ENCODE data around the gene GPR148.

GPR148 gene

DNA sequence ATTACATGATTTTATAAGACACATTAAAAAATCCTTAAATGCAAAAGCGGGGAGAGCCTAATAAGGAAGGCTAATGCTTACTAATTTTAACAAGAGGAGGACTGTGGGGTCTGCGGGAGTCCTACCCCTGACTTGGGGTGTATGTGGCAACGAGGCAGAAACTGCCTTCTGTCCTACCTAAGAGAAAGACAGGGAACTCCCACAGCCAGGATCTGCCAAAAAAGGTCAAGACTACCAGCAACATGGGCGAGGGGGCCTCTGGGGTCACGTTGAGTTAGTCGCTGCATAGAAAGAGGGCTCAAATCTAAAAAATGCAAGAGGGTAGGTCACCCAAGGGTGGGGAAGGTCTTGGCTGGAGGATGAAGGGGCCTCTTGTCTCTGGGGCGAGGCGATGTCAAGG lies 25.9 kb downstream of the GPR148 start:
- no peak for DNase-seq

DNA sequence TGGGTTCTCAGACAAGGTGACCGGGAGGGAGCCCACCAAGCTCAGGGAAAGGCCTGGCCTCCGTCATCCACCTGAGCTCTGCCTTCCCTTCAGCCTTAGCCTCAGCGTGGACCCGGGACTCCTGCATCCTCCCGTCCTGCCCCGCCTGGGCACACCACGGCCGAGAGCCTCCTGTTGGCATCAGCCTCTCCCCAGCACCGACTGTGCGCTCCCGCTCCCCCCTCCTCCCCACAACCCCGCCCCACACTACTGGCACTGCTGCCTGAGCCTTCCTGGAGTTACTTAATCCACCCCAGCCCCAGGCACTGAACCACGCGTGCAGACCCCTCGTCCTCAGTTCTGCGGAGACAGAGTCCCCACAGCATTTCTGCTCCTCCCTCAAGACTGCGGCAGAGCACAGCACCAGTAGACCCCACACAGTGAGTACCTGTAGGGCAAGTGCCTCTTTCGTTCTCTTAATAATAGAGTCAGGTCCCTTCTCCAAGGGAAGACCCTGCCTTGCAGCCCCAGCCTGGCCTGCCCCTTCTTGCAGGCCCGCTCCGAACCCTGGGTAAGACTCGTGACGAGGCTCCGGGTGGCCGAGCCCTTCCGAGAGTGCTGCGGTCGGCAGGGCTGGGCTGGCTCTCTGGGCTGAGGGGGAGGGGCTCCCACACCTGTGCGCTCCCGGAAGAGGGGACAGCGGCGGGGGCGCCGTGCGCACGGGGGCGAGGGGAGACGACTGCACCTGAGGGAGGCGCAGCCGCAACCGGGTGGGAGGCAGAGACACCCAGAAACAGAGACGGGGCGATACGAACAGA lies 26.6 kb downstream of the GPR148 start, which contains the start of gene AMER3:
Gene AMER3 (plus strand): TSS at position 285 of the 797 bp plus-strand sequence. CDS start 6,533 bp downstream, outside the sequence.
- no peak for DNase-seq

DNA sequence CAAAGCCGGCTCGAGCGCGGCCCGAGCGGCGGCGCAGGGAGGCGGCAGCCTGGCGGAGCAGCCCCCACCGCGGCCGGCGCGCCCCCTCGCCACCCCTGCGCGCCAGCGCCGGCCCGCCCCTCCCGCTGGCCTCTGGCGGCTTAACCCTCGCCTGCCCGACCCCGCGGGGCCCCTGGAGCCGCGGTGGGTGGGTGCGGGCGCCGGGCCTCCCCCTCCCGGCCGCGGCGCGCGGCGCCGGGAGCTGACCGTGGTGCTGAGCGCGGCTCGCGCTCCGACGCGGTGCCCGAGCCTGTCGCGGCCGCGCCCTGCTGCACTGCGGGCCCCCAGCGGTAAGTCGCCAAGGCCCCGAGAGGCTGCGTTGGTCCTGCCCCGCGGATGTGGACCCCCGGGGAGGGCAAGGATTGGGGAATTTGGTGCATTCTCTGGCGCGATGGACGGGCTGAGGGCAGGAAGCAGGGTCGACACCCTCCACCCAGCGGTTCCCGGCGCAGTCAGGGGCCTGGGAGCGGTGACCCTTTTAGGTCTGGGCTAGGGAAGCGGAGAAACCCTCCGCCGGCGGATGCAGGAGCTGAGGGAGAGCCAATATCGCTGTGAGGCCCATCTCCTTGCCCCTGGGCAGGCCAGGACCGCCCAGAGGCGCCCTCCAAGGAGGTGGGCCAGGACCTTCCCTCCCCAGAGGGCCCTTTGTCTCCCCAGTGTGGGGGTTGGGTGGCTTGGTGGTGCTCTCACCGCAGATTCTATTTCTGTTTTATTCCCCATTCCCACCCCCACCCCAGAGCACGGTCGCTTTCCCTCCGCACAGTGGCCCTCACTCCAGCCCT lies 27.4 kb downstream of the GPR148 start:
- DNase-seq: peak in 1 of 2 experiments; percentile 4

DNA sequence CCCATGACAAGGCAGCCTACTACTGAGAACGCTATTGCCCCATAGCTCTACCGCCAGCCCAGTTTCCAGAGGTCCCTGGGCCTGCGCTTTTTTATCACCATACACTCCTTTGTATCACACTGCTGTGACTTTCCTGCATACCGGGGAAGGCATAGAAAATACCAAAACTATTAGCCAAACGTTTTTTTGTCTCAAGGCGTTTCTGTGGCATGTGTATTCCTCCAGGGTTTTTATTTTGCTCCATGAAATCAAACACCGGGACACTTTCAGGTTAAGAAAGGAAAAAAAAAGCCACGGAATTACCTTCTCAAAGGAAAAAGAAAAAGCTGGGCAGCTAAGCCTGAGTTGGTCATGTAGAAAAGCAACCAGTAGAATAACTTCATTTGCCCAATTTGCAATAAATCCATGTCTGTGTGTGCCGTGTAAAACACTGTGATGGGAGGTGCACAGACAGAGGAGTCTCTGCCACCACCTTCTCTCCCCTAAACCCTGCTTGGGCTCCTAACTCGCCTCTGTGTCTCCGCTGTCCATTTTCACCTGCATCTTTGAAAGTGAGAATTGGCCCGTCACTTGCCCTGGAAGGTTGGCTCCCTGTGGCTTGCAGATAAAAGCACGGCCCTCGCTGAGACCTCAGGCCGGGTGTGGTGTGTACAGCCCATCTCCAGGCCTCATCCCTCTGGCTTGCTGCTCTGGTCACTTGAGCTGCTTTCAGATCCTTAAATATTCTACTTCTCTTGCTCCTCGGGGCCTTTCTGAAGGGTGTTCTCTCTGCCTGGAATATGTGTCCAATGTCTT lies 28.2 kb downstream of the GPR148 start:
- no peak for DNase-seq

DNA sequence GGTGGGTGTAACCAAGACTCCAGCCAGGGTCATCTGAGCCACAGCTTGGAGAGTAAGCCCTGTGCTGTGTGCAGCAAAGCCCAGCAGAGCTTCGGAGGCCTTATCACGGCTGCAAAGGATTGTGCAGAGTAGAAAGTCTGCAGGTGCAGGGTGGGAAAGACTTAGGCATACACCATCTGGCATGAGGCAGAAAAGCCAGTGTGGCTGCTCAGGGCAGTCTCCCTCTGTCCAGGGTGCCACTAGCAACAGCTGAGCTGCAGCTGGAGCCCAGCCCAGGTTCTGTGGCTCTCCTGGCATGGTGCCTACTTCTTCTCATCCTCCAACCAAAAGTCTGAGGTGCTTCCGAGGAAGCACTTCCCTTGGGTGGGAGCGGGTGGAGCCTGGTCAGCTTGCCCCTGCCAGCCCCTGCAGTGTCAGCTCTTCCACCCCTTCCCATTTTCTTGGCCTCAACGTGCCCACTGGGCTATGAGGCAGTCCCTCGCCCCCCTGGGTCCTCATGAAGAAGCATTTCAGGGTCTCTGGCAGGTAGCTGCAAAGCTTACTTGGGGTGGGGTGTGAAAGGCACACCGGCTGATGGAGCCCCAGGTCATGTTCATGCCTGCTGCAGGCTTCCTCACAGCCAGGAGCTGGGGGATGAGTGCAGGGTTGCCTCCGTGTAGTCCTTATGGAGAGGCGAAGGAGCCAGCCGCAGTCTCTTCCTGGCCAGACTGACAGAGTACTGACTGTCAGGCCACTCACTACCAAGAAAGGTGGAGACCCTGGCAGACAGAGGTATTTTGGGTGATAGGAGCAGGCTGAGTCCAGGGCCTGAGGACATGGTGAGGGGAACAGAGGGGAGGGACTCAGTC lies 31.3 kb downstream of the GPR148 start:
- no peak for DNase-seq

DNA sequence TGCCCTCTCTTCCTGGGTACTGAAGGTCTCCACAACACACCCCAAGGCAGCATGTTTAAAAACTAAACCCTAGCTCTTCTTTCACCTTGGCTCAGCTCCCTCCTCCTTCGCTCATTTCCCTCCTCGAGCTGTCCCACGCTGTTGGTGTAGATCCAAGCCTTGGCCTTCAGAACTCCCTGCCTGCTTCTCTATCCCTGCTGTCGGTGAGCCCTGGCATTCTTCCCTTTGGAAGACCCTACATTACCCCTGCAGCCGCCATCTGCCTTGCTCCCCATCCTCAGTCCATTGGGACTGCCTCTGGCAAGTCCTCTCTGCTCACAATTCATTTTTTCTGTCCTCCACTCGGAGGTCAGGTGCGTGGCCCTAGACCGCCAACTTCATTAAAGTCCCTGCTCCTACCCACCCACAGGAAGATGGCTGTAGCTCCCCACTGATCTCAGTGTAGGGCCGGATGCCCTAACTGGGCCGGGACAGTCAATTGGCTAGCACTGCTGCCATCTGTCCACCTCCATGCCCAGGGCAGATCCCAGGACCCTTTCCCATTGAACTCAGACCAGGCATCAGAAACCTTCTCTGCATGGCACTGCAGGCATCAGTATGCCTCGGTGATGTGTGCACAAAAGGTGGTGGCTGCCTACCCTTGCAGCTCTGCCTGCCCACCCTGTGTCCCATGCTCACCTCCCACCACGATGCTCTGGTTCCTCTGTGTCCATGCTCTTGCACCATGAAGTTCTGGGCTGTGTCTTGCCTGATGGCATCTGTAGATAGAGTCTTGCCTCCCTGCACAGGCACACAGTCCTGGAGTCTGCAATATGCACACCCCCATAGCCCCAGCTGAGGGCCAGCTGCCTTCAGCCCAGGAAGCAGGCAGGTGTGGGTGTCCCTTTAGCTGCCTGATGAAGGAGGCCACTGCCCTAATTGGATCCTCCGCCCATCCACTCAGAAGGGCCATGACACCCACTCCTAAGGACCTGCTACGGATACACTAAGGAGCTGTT lies 32.2 kb downstream of the GPR148 start:
- DNase-seq: no peak

DNA sequence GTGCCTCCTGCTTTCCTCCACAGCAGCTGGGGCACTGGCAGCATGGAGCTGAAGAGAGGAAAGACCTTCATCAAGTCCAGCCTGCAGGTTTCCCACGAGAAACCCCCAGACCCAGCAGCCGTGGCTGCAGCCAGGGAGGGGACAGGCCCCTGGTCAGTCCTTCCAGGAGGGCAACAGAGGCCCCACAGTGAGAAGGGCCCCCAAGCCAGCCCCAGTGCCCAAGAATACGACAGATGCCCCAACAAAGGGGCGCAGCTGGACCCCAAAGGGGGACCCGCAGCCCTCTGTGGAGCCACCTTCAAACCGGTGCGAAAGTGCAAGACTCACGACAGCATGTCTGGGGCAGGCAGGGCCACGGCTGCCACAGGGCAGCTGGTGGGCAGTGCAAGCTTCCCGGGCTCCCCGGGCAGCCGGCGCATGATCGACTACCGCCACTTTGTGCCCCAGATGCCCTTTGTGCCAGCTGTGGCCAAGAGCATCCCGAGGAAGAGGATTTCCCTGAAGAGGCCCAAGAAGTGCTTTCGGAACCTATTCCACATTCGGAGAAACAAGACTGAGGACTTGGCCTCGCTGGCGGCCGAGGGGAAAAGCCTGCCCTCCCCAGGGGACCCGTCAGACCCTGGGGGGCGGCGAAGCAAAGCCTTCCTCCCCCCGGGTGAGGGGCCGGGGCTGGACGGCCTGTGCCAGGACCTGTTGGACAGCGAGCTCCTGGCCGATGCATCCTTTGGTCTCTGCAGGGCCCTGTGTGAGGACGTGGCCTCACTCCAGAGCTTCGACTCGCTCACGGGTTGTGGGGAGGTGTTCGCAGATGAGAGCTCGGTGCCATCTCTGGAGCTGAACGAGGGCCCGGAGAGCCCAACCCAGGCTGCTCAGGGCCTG lies 33.4 kb downstream of the GPR148 start:
- DNase-seq: no peak

DNA sequence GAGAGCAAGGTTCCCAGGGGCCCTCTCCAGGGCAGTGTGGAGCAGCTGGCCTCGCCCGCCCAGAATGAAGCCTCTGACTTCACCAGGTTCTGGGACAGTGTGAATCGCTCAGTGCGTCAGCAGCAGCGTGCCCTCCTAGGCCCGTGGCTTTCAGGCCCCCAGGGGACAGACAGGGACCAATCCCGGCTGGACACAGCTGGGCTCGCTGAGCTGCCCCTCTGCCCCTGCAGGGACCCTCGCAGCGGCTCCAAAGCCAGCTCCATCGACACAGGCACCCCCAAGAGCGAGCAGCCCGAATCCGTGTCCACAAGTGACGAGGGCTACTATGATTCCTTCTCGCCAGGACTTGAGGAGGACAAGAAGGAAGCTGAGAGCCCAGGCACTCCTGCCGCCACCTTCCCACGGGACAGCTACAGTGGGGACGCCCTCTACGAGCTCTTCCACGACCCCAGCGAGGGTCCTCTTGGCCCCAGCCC lies 34.1 kb downstream of the GPR148 start:
- DNase-seq: no peak

DNA sequence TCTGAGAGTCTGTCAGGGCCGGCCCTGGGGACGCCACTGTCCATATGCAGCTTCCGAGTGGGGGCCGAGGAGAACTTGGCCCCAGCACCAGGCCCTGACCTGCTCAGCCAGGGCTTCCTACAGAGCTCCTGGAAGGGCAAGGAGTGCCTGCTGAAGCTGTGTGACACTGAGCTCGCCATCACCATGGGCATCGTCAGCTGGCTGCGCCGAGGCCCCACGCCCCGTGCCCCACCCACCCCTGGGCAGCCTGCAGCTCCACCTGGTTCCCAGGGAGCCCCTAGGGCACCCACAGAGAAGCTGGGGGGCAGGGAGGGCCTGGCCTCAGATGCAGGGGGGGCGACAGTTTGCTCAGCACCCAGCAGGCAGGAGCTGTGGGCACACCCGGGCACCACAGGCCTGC lies 34.5 kb downstream of the GPR148 start:
- DNase-seq: no peak

DNA sequence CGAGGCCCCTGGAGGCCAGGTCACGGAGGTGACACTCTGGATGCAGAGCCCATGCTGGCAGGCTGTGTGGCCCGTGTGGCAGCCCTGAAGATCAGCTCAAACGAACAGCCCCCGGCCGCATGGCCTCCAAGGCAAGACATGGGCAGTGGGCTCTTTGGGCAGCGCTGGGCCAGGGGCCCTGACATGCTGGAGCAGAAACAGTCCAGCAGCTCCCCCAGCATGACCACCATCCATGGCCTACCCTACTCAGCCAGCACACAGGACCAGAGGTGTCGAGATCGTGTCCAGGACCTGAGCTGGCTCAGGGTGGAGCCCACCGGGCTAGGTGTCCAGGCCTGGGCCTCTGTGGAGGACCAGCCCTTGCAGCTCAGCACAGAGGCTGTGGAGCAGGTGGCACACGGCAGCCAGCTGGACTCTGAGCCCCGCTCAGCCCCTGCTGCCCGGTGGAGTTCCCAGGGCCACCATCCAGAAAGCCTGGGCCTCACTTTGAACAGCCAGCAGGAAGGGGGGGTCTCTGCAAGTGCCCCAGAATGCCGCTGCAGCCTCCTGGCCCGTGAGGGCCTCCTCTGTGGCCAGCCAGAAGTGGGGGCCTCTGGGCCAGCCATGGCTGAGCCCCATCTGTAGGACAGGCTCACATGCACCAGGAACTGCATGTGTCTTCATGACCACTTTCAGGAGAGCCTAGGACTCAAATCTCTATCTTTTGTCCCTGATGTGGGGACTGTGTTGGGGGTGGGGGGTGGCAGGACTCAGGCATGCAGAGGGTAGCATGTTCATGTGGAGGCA lies 35.4 kb downstream of the GPR148 start:
- no peak for DNase-seq

DNA sequence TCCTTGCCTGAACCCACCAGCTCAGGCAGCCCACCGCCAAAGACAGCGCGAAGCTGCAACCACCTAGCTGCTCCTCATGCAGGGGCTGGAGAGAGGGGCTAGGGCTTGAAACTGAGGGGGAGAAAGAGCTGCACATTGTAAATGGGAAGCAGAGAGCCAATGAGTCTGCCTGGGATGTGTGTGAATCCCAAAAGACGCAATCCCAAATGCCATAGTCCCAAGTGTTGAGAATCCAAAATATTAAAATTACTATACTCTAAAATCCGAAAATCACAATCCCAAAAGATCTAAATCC lies 35.9 kb downstream of the GPR148 start:
- DNase-seq: no peak

DNA sequence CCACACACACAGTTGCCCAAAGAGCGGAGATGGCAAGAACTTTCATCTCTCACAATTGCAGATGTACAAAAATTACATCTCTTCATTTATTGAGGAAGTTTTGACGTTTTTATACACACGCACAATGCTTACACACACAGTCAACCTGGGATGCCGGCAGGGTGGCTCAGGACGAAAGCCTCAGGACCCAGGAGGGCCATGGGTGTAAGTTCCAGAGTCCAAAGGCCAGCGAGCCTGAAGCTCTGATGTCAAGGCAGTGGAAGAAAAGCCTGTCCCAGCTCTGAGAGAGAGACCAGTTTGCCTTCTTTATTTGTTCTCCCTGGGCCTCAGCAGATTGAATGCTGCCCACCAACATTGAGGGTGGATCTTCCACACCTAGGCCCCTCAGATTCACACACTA lies 36.6 kb downstream of the GPR148 start:
- DNase-seq: no peak

DNA sequence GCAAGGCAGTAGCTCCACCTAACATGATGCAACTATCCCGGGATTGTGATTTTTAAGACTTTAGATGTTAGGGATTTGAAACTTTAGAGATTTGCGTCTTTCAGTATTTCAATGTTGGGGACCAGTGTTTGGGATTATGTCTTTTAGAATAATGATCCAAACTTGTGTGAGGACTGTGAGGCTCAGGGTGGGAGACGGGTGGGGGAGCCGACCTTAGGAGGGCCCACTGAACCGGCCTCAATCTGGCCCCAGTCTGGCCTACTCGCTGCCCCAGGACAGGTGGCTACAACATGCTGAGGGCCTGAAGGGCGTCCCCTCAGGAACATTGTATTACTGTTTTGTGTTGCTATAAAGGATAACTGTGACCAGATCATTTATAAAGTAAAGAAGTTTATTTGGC lies 37.2 kb downstream of the GPR148 start:
- no peak for DNase-seq

DNA sequence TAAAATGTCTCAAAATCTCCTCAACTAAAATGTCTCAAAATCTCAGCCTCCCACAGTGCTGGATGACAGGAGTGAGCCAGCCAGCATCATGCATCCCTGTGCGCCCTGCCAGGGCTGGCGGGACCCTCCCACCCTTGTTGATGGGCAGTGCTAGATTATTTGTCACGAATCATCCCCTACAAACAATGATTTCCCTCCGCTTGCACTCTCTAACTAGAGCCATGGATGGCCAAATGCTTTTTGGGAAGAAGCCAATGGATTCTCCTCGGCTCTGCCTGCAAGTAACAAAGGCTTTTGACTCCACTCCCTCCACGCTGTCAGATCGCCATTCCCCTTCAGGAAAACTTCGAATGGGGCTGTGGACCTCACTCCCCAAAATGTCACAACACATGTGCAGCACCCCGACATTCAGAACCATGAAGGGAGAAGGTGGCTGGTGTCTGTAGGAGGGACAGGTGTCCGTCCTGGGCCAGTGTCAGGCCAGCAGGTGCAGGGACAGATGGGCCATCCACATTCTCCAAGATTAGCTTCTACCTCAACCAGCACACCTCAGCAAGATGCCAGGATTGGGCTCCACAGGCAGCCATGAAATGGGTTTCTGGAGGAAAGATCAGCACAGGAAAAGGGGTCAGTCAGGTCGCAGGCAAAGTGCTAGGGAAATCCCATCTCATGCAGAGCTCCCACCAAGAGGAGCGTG lies 38.0 kb downstream of the GPR148 start:
- DNase-seq: no peak

DNA sequence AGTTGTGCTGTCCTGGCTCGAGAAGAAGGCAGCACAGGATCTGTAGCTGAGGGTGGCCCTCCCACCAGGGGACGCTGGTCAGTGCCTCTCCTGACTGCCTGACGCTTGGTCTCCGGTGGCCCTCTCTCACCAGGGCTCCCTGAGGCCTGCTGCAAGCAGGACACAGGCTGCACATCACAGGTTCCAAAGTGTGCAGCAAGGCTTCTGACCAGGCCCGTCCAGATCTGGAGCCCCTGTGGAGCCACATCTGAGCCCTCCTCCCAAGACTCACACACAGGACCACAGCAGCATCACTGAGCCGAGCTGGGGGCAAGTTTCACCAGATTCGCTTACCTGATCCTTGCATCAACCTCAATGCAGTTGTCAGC lies 38.5 kb downstream of the GPR148 start:
- DNase-seq: no peak

DNA sequence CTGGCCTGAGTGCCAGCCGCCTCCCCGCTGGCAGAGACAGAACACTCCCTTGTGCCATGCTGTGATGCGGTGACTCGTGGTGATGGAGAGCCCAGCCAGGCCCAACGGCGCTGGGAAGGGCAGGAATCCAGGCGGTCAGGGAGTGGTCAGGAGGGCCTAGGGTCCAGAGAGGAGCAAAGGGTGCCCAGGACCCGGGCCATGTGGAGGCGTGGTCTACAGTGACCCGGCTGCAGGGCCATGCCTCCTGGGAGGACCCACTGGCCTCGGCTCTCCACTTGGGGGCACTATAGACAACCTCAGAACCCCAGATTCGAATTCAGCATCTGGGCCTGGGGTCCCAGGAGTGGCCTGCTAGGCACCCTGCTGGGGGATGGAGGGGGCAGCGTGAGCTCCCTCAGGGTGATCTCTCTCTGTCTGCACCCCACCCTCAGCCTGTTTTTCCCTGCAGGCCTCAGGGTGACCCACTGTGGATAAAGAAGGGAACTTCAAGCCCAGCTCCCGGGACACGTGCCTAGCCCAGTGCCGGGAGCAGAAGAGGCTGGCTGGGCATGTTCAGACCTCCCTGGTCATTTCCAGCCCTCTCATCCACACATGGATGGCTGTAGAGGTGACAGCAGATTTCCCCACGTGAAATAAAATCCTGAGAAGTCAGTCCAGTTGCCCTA lies 39.5 kb downstream of the GPR148 start:
- DNase-seq: no peak

DNA sequence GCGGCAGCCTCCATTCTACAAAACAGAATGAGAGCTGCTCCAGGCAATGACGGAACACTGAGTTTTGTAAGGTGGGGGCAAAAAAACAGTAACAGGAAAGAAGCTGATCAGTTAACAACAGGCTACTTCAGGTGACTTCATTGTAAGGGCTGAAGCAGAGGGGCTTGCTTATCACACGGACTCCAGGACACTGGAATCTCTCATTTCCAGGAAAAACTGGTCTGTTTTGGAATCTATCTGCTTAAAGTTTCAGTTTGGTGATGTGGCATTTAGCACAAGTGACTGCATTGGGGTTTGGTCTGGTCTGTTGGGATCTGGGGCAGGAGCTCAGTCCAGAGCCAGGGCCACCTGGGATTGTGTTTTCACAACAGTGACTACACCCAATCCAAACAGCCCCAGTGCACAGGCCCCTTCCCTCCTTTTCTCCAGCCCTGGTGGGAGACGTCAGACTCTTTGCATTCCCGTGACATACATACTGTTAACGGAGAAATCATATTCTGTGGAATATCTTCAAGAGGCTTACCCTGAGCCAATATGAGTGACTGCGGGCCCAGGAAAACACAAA lies 40.6 kb downstream of the GPR148 start:
- no peak for DNase-seq

DNA sequence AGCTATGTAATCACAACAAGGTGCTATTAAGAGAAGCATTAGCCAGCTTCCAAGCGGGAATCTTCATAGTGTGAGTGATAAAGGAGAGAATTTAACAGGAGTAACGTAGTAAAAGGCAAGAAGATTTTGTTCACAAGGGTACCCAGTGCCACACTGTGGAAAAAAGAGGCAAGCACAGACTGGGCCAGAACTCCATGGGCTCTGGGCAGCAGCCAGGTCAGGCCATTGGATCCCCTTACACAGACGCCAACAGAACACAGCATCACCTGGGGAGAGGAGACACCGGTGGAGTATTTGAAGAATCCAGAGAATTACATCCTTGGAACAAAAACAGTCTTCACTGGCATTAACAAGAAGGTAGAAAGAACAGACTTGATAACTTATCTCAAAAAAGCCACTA lies 47.7 kb downstream of the GPR148 start:
- DNase-seq: no peak

Measured in activated CD4-positive, alpha-beta T cell treated with anti-CD3 and anti-CD28 coated beads, Interleukin-2, amount 50 U/mL, for 48 hours (primary cell).